Psoas muscle (tissue), 8 donors: ENCODE results near the gene FOXN3. TPM values are rescaled to one million over a fixed set of nuclear protein-coding genes. Genes with fewer than 3 reads are reported as not detected.

Experiments used
- ATAC-seq, 4 donors: fragments of 200-7000 bp; cut with Tn5 transposase; one replicate each; pipeline ENCODE4 v1.9.1; 2020; ENCODE audit warnings: moderate library complexity in 3 of 4, mild to moderate bottlenecking in 2 of 4
- DNase-seq, 2 donors: peaks; one replicate each; pipeline ENCODE4 v3.0.0-alpha.2; 2020
- H3K27ac ChIP-seq: fragments of 200-600 bp; one replicate; pipeline ENCODE4 v1.8.0; 2022
- H3K27me3 ChIP-seq, 3 donors: fragments of 200-600 bp in 1 of 3; one replicate each; pipeline versions ENCODE4 v1.6.1 to v1.8.0; 2013 to 2022; ENCODE audit warnings: low read length in 2 of 3, mild to moderate bottlenecking in 2 of 3, moderate library complexity in 1 of 3; ENCODE audit not compliant: insufficient read depth in 3 of 3
- H3K36me3 ChIP-seq, 2 donors: fragments of 200-600 bp in 1 of 2; one replicate each; pipeline versions ENCODE4 v1.6.1 to v1.8.0; 2013 to 2022; ENCODE audit warnings: low read depth in 1 of 2, mild to moderate bottlenecking in 1 of 2, moderate library complexity in 1 of 2; ENCODE audit not compliant: insufficient read depth in 1 of 2
- H3K4me1 ChIP-seq: fragments of 200-600 bp; one replicate; pipeline ENCODE4 v1.8.0; 2022
- H3K4me3 ChIP-seq: fragments of 200-600 bp; one replicate; pipeline ENCODE4 v1.8.0; 2022; ENCODE audit warnings: mild to moderate bottlenecking
- H3K9me3 ChIP-seq: fragments of 200-600 bp; one replicate; pipeline ENCODE4 v1.8.0; 2022
- CTCF ChIP-seq: fragments of 200-600 bp; IDR thresholded peaks from one replicate; pipeline ENCODE4 v1.8.0; 2022; ENCODE audit warnings: antibody characterized with exemption
- WGBS, 3 donors: extraction: QIAGEN DNeasy Blood & Tissue Kit; methylation state at CpG; one replicate each; pipeline versions ENCODE4 v1.1.6 to v1.1.7; 2013; 5-methylcytosine and 5-hydroxymethylcytosine counted together
- intact Hi-C, 2 donors: fragments of 100-400 bp; cut with DNase I; formaldehyde crosslinking; loops; one replicate each; pipeline versions ENCODE4 v1.11.0 to v1.14.2; 2022
- polyA plus RNA-seq, 3 donors: library from polyadenylated mRNA; stranded (reverse); fragments of 200-250 nt; gene quantifications; one replicate each; pipeline ENCODE4 v1.2.3, GENCODE V29; 2013
- total RNA-seq, 4 donors: library from RNA; stranded (reverse); fragmentation: NEBNext Ultra II Directional in 2 of 4; extraction: Animal tissue kit (Norgen Biotek cat#: 25700) in 2 of 4; gene quantifications; one replicate each; pipeline versions ENCODE4 v1.2.1 to v1.2.4, GENCODE V29; 2021 to 2023
- donor health status: healthy with polysubstance abuse.
- donor health status: DM: no; HTN: no; CAD: no; lungs with moderate emphysema.
- donor health status: Bipolar disorder and iron deficiency.
- donor health status: healthy.
- donor health status: DM: yes; HTN: yes; CAD: no.
- donor health status: DM: no; HTN: no; CAD: no.
- donor health status: DM: no; HTN: no; CAD: no.
- donor health status: DM: yes; HTN: yes; CAD: no.

Gene FOXN3
- total and polyA plus RNA-seq, 7 donors, result 10.1 to 123 (median 73.6) TPM

GRCh38 chr14:89143595-89143994, 273.4 kb downstream of the FOXN3 start:
- Histone ChIP-seq H3K27me3 (no peaks in the 10 kb centered on the region), H3K4me1 (no peaks in the 10 kb centered on the region), H3K9me3 (no peaks in the 10 kb centered on the region), H3K27ac (no peak overlapping the region), H3K4me3 (no peak overlapping the region), H3K36me3 (no peaks in the 10 kb centered on the region)
- 65 to 70% (median 69%) methylated on average over 3 of the region's 3 CpGs for WGBS, 3 donors
- no peak for TF ChIP-seq CTCF
- intact Hi-C loops, result no loop called here
- DNase-seq (no peak), ATAC-seq (no peak)

GRCh38 chr14:89142366-89142765, 274.7 kb downstream of the FOXN3 start:
- 86 to 93% (median 89%) methylated on average over 5 of the region's 5 CpGs for WGBS, 3 donors
- Histone ChIP-seq H3K27ac (no peak overlapping the region), H3K4me3 (no peak overlapping the region), H3K36me3 (no peaks in the 10 kb centered on the region), H3K9me3 (no peaks in the 10 kb centered on the region), H3K4me1 (no peaks in the 10 kb centered on the region), H3K27me3 (no peaks in the 10 kb centered on the region)
- no peak for TF ChIP-seq CTCF
- DNase-seq, result no peak
- intact Hi-C loops, result no loop called here
- no peak for ATAC-seq

GRCh38 chr14:89141862-89142261, 275.2 kb downstream of the FOXN3 start:
- no peaks in the 10 kb centered on the region for H3K4me1 ChIP-seq
- no peak for TF ChIP-seq CTCF
- no peaks in the 10 kb centered on the region for H3K36me3 ChIP-seq
- DNase-seq, result no peak
- intact Hi-C loops, result no loop called here
- WGBS, 3 donors, result 67 to 88% (median 78%) methylated on average over 3 of the region's 3 CpGs
- H3K4me3 ChIP-seq, result no peak overlapping the region
- no peaks in the 10 kb centered on the region for H3K27me3 ChIP-seq
- no peak for ATAC-seq
- H3K27ac ChIP-seq, result no peak overlapping the region
- H3K9me3 ChIP-seq, result no peaks in the 10 kb centered on the region

GRCh38 chr14:89140326-89140725, 276.7 kb downstream of the FOXN3 start:
- DNase-seq, result no peak
- no peak for ATAC-seq
- no peaks in the 10 kb centered on the region for H3K4me1 ChIP-seq
- no peaks in the 10 kb centered on the region for H3K9me3 ChIP-seq
- no peak overlapping the region for H3K4me3 ChIP-seq
- no peak for TF ChIP-seq CTCF
- no peaks in the 10 kb centered on the region for H3K27me3 ChIP-seq
- no peak overlapping the region for H3K27ac ChIP-seq
- intact Hi-C loops, result no loop called here
- no peaks in the 10 kb centered on the region for H3K36me3 ChIP-seq
- WGBS, 3 donors, result 70 to 71% (median 71%) methylated on average over 5 of the region's 5 CpGs

- 70 to 75% (median 72%) methylated on average over 14 of the region's 14 CpGs for WGBS, 3 donors
- Histone ChIP-seq H3K27ac (no peak overlapping the region), H3K9me3 (no peaks in the 10 kb centered on the region), H3K27me3 (no peaks in the 10 kb centered on the region), H3K4me1 (no peaks in the 10 kb centered on the region), H3K4me3 (no peak overlapping the region), H3K36me3 (no peaks in the 10 kb centered on the region)
- no peak for TF ChIP-seq CTCF
- ATAC-seq (no peak), DNase-seq (no peak)
- intact Hi-C loops, result no loop called here
Observed at GRCh38 chr14:89139404-89140247, 277.4 kb downstream of the FOXN3 start.
